GM19239 (cell line): Measurements from ENCODE around the gene RXFP3.

Experiments used
- DNase-seq: peaks from one replicate; pipeline ENCODE4 v3.0.0; 2011; ENCODE audit warnings: low spot score; ENCODE audit not compliant: insufficient read length
- FAIRE-seq: peaks from 2 replicates; lab custom pipeline; 2011; peaks lifted over from hg19 to GRCh38; lab: Jason Lieb, UNC

RXFP3 gene

GRCh38 chr5:33976307-33976706 lies 40.1 kb downstream of the RXFP3 start:
- DNase-seq: no peak
- FAIRE-seq: no peak

GRCh38 chr5:33978306-33978705 lies 42.1 kb downstream of the RXFP3 start:
- DNase-seq (no peak), FAIRE-seq (no peak)

DNA sequence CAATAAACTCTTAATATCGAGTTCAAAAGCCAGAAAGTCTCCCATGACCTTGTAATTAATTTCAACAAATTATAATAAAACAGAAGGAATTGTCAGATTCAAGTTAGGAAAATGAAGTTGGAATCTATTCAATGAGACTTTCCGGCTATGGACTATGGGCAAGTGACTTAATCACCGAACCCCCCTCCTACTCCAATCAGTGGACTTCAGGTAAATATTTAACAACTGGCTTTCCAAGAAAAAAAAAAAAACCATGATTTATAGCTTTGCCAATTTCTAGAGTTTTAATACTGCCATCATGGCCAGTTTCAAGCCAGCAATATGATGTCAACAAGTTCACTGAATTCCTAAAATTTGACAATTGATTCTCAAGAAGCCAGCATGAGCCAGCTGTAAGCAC lies 43.8 kb downstream of the RXFP3 start:
- no peak for DNase-seq
- no peak for FAIRE-seq

DNA sequence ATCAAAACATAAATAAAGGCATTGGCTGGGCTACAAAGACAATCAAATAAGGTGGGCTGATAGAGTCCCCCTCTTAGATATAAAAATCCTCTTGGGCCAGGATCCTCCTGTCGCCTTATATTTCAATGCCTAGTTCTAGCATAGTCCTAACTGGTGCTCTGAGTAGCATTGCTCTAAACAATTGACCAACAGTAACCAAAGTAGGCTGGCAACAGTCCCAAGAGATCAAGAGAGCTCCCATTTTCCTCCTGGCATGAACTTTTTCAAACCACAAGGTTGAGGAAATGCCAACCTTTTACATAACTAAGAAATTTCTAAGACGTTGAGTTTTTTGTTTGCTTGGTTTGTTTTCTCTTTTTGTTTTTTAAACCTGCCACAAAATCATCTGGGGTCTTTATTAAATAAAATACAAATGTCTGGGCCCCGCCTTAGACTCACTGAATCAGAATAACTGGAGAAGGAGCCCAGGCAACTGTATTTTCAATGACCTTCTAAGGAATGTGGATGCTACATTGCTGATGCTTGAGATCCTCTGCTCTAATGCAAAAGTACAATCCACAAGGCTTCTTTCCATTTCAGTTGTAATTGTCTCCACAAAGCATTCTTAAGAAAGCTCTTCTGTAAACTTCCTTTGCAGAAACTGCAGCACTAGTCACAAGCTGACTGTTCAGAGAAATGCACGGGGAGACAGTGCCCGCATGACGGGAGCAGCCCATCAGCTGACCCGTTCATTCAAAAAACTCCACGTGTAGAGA lies 45.4 kb downstream of the RXFP3 start:
- DNase-seq: no peak
- no peak for FAIRE-seq

- no peak for FAIRE-seq
- no peak for DNase-seq
These were observed 48.0 kb downstream of the RXFP3 start for GRCh38 chr5:33984178-33984577.

DNA sequence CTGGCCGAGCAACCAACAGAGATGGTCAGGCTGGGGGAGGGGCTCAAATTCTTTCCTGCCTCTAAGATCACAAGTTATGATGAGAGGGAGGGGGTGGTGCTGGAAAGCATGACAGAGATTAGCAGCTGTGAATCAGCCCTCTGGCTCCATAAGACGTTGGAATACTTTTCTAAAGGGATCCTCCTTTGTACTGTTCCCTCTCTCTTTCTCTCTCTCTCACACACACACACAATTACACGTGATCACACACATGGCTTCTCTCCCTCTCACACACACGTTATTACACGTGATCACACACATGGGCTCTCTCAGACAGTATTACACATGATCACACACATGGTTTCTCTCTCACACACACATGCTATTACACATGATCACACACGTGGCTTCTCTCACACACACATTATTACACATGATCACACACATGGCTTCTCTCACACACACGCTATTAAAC lies 48.5 kb downstream of the RXFP3 start, which contains the start of gene SLC45A2:
Gene SLC45A2 (minus strand): TSS at position 23 of the 454 bp plus-strand sequence. CDS start 110 bp downstream, outside the sequence.
- no peak for FAIRE-seq

DNA sequence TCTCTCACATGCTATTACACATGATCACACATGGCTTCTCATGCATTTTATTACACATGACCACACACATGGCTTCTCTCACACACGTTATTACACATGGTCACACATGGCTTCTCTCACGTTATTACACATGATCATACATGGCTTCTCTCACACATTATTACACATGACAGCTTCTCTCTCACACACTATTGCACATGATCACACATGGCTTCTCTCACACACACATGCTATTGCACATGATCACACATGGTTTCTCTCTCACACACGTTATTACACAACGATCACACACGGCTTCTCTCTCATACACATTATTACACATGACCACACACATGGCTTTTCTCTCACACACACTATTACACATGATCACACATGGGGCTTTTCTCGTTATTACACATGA lies 49.3 kb downstream of the RXFP3 start:
- DNase-seq (no peak), FAIRE-seq (no peak)

More for the DNA sequence above, 48.5 kb downstream of the RXFP3 start, which contains the start of gene SLC45A2:
- no peak for DNase-seq
